Peyer's patch (tissue), 4 donors: ENCODE measurements around the gene PIK3C3. TPM values are rescaled to one million over a fixed set of nuclear protein-coding genes. Genes with fewer than 3 reads are reported as not detected.

Source experiments
- DNase-seq, 3 donors: peaks; one replicate each; pipeline ENCODE4 v3.0.0-alpha.2; 2017 to 2019
- H3K27ac ChIP-seq, 4 donors: fragments of 200-600 bp; sonication (generic); one replicate each; pipeline ENCODE4 v1.5.1; 2016 to 2019
- H3K27me3 ChIP-seq, 2 donors: fragments of 200-600 bp; sonication (generic); one replicate each; pipeline ENCODE4 v1.5.1; 2019
- H3K36me3 ChIP-seq, 3 donors: fragments of 200-600 bp; sonication (generic); one replicate each; pipeline ENCODE4 v1.5.1; 2016 to 2019
- H3K4me1 ChIP-seq, 4 donors: fragments of 200-600 bp; sonication (generic); one replicate each; pipeline ENCODE4 v1.5.1; 2016 to 2019
- H3K4me3 ChIP-seq, 4 donors: fragments of 200-600 bp; sonication (generic); 1 replicate in 3 of 4; 2 replicates in 1 of 4; pipeline ENCODE4 v1.5.1; 2016 to 2019; ENCODE audit warnings: mild to moderate bottlenecking in 1 of 4
- H3K9me3 ChIP-seq, 4 donors: fragments of 200-600 bp; sonication (generic); one replicate each; pipeline ENCODE4 v1.5.1; 2016 to 2019; ENCODE audit warnings: mild to moderate bottlenecking in 1 of 4
- POLR2A ChIP-seq, 2 donors: fragments of 450-650 bp; IDR thresholded peaks; one replicate each; pipeline ENCODE4 v1.5.1; 2017; ENCODE audit warnings: antibody characterized with exemption in 2 of 2, mild to moderate bottlenecking in 2 of 2, moderate library complexity in 2 of 2
- total RNA-seq, 4 donors: library from RNA; depleted of rRNA; stranded (reverse); fragments of >200 nt; gene quantifications; one replicate each; pipeline ENCODE4 v1.1.0, GENCODE V29; 2016
- TF ChIP-seq, protein P1 (sequence below), 6 experiments: fragments of 450-650 bp in 4 of 6; fragments of 200-600 bp in 2 of 6; sonication (generic) in 1 of 6; IDR thresholded peaks; one replicate each; pipeline ENCODE4 v1.5.1; 2017 to 2019; ENCODE audit warnings: antibody characterized with exemption in 6 of 6, mild to moderate bottlenecking in 3 of 6, moderate library complexity in 1 of 6

PIK3C3 gene
- total RNA-seq, 4 donors from 2014 or later: 33.3 to 59.4 (median 39.5) TPM

DNA sequence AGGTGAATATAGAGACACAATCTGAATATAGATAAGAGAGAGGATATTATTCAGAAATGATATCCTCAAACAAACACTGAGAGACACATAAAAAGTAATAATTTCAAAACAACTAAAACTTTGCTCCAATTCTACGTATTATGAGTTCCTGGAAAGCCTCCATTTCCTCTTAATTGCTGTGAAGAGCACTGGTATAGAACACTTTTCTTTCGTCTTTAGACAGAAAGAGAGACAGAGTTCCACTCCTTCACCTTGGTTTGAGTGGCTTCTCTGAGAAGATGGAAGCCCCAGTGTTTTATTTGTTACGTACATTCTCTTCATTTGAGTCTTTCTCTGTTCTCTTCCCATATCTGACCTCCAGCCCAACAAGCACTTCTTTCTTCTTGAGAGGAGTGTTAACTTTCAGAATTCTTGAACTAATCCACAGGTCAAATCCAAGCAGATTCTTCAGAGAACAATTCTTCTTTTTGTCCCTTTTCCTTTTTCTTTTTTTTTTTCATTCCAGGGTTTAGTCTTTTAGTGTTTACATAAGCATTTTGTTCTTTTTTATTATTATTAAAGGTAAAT lies 6.4 kb upstream of the PIK3C3 start:
- DNase-seq: no peak
- H3K4me3 ChIP-seq: no peak overlapping the region
- H3K27me3 ChIP-seq: no peaks in the 10 kb centered on the region
- no peak overlapping the region for H3K27ac ChIP-seq
- H3K9me3 ChIP-seq: no peaks in the 10 kb centered on the region
- TF ChIP-seq, protein P1, sequence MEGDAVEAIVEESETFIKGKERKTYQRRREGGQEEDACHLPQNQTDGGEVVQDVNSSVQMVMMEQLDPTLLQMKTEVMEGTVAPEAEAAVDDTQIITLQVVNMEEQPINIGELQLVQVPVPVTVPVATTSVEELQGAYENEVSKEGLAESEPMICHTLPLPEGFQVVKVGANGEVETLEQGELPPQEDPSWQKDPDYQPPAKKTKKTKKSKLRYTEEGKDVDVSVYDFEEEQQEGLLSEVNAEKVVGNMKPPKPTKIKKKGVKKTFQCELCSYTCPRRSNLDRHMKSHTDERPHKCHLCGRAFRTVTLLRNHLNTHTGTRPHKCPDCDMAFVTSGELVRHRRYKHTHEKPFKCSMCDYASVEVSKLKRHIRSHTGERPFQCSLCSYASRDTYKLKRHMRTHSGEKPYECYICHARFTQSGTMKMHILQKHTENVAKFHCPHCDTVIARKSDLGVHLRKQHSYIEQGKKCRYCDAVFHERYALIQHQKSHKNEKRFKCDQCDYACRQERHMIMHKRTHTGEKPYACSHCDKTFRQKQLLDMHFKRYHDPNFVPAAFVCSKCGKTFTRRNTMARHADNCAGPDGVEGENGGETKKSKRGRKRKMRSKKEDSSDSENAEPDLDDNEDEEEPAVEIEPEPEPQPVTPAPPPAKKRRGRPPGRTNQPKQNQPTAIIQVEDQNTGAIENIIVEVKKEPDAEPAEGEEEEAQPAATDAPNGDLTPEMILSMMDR (IDR thresholded peaks at IDR 0.05): no peak
- no peak for TF ChIP-seq POLR2A (IDR thresholded peaks at IDR 0.05)
- H3K36me3 ChIP-seq: no peaks in the 10 kb centered on the region
- no peaks in the 10 kb centered on the region for H3K4me1 ChIP-seq

DNA sequence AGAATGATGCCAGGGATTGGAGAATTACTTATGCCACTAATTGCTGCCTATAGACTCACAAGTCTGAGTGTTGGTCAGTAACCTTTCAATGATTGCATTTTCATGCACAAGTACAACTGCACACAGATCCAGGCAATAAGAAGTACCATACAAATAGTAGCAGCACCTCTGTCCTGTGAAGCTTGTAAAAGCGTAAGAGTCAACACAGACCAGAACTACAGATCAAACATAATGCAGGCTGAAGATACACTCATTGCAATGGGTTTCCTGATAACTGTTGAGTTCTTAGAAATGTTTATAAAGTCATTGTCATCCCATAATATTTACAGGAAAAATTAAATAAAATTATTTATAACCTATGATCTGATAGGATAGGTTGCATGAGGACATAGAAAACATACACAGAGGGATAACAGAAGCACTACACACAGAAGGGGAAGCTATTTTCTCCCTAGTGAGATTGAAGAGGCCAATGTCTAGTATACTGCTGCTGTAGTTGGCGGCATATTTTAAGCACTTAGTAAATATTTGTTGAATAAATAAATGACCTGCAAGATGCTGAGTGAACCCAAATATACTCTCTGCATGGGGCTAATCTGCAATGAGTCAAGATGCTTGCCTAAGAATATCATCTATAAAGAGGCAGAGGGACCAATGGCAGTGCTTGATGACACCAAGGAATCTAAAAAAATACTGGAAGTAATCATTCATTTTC lies 5.7 kb upstream of the PIK3C3 start:
- no peak for DNase-seq
- no peaks in the 10 kb centered on the region for H3K4me1 ChIP-seq
- H3K27me3 ChIP-seq: no peaks in the 10 kb centered on the region
- TF ChIP-seq, protein P1 (IDR thresholded peaks at IDR 0.05): no peak
- TF ChIP-seq POLR2A (IDR thresholded peaks at IDR 0.05): no peak
- no peaks in the 10 kb centered on the region for H3K36me3 ChIP-seq
- no peak overlapping the region for H3K4me3 ChIP-seq
- no peak overlapping the region for H3K27ac ChIP-seq
- H3K9me3 ChIP-seq: no peaks in the 10 kb centered on the region

DNA sequence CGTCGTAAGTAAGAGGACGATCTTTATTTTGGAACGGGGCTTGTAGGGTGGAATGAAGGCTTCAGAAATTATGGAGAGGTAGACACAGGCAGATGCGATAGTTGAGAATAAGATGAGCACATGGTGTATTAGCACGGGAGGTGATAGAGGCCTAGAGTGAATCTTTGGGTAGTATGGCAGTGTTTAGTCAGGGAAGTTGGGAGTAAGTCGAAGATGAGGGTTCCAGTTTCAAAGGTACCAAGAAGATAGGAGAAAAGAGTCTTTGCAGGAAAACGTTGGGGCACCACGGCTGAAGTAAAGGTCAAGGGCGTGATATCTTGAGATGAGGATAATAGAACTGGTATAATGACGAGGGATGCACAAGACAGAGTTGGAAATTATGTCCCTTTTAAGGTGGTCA lies 654 bp downstream of the PIK3C3 start:
- H3K4me1 ChIP-seq: peaks cover 0 to 13% (median 2%) of the 10 kb centered on the region in 4 donors
- no peaks in the 10 kb centered on the region for H3K27me3 ChIP-seq
- H3K9me3 ChIP-seq: no peaks in the 10 kb centered on the region
- peaks cover 0 to 16% (median 0%) of the 10 kb centered on the region in 3 donors for H3K36me3 ChIP-seq
- peak overlapping the region; percentile 65 to 92 (median 84) for H3K4me3 ChIP-seq
- TF ChIP-seq POLR2A (IDR thresholded peaks at IDR 0.05): no peak
- TF ChIP-seq, protein P1 (IDR thresholded peaks at IDR 0.05): no peak
- DNase-seq: no peak
- peak overlapping the region in 2 of 4 donors; percentile 62 to 74 for H3K27ac ChIP-seq

DNA sequence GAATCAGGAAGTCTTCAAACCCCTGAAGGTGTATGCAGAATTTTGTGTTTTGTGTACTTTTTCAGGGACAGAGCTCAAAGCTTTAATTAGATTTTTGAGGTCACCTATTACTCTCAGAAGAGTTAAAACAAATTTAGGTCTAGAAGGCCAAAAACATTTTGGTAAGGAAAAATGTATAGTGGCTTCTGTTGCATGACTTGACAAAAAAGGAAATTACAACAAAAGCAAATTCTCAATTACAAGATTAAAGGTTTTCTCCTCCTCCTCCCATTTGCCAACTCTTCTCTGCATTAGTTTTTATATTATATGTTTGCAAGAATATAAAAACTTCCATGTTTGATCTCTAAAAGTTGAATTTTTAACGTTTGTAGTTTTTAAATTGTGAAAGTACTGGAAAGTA lies 4.0 kb downstream of the PIK3C3 start:
- Histone ChIP-seq H3K4me3 (no peak overlapping the region), H3K27ac (no peak overlapping the region), H3K9me3 (no peaks in the 10 kb centered on the region), H3K27me3 (no peaks in the 10 kb centered on the region), H3K36me3 (peaks cover 0 to 31% (median 0%) of the 10 kb centered on the region in 3 donors), H3K4me1 (peaks cover 0 to 13% (median 2%) of the 10 kb centered on the region in 4 donors)
- no peak for TF ChIP-seq POLR2A (IDR thresholded peaks at IDR 0.05)
- TF ChIP-seq, protein P1 (IDR thresholded peaks at IDR 0.05): no peak
- no peak for DNase-seq

DNA sequence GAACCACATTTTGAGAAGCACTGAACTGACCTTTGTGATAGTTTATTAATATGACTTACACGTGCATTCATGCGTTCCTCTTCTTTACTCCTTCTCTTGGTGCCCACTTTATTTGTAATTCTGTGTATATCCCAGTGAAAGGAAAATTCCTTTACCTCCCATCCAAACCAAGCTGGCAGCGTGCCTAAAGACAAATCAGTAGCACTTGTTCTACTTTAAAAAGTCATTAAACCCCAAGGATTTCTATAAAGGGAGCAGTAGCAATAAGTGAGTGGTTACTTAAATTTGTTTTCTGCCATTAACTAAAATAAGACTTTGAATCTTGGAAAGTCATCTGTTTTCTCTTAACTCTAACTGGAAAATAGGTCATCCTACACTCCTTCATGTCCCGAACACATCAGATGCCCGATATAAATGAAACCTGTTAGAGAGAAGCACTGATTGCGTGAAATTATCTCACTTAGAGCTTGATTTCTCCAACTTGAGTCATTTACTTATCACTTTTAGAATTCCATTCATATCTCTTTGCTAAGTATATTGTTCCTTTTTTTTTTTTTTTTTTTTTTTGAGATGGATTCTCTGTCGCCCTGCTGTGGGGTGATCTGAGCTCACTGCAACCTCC lies 10.7 kb downstream of the PIK3C3 start:
- Histone ChIP-seq H3K27ac (no peak overlapping the region), H3K36me3 (peaks cover 0 to 43% (median 0%) of the 10 kb centered on the region in 3 donors), H3K4me3 (no peak overlapping the region), H3K27me3 (no peaks in the 10 kb centered on the region), H3K4me1 (no peaks in the 10 kb centered on the region), H3K9me3 (no peaks in the 10 kb centered on the region)
- DNase-seq: no peak
- TF ChIP-seq, protein P1 (IDR thresholded peaks at IDR 0.05): no peak
- TF ChIP-seq POLR2A (IDR thresholded peaks at IDR 0.05): no peak
